SK-N-MC (cell line): ENCODE measurements around the gene FAM184A.

Experiments used
- EZH2 ChIP-seq: fragments of 200-600 bp; sonication (generic); IDR thresholded peaks from one replicate; pipeline ENCODE4 v1.6.1; 2017; ENCODE audit warnings: antibody characterized with exemption
- FOXP2 ChIP-seq: optimal IDR thresholded peaks from 2 replicates; pipeline ENCODE3; 2011; ENCODE audit warnings: mild to moderate bottlenecking, moderate library complexity; ENCODE audit not compliant: insufficient read depth; ENCODE audit errors: extremely low read length, control extremely low read depth
- POLR2AphosphoS5 ChIP-seq: IDR thresholded peaks from 2 replicates; pipeline ENCODE4 v1.6.1; 2012; ENCODE audit warnings: mild to moderate bottlenecking, low read depth, low read length, borderline replicate concordance

- TF ChIP-seq POLR2AphosphoS5 (no peak), EZH2 (no peak), FOXP2 (no peak)
Measured at GRCh38 chr6:119071576-119071975, 6.9 kb downstream of the FAM184A start.
